ENCODE results near the gene CKAP4. TPM values are rescaled to one million over a fixed set of nuclear protein-coding genes. Genes with fewer than 3 reads are reported as not detected.

CKAP4 gene
- total and polyA plus RNA-seq, 4 donors = 13.1 to 28.0 (median 25.2) TPM

- TF ChIP-seq HNF4A (conservative IDR thresholded peaks at IDR 0.05) = no peak
- no peak for TF ChIP-seq SP1 (IDR thresholded peaks at IDR 0.05)
- no peak for TF ChIP-seq RAD21 (IDR thresholded peaks at IDR 0.05)
- Histone ChIP-seq H3K4me1 (ENCODE audit: control insufficient read depth in 4 of 4, insufficient read depth in 4 of 4, low read length in 3 of 4) (peaks cover 0 to 12% (median 7%) of the 10 kb centered on the region in 4 donors), H3K9me3 (ENCODE audit: control insufficient read depth in 4 of 4, low read length in 3 of 4) (no peaks in the 10 kb centered on the region), H3K27me3 (ENCODE audit: control insufficient read depth in 4 of 4, insufficient read depth in 4 of 4, low read length in 3 of 4) (no peaks in the 10 kb centered on the region), H3K9ac (ENCODE audit: low read depth in 1 of 2, low read length in 2 of 2) (no peak overlapping the region), H3K4me3 (ENCODE audit: low read depth in 1 of 3, low read length in 3 of 3) (no peak overlapping the region), H3K36me3 (ENCODE audit: control insufficient read depth in 4 of 4, insufficient read depth in 3 of 4, low read depth in 1 of 4, low read length in 3 of 4) (no peaks in the 10 kb centered on the region), H3K27ac (ENCODE audit: low read depth in 1 of 2, low read length in 2 of 2) (no peak overlapping the region)
- DNase-seq (ENCODE audit: low spot score) = no peak
- WGBS = 81% methylated on average over 4 of the region's 4 CpGs
These were observed 38.2 kb upstream of the CKAP4 start for GRCh38 chr12:106285982-106286381.

- WGBS = 67% methylated on average over 10 of the region's 10 CpGs
- no peaks in the 10 kb centered on the region for H3K27me3 ChIP-seq (ENCODE audit: control insufficient read depth in 4 of 4, insufficient read depth in 4 of 4, low read length in 3 of 4)
- TF ChIP-seq YY1 (IDR thresholded peaks at IDR 0.05) = no peak
- TF ChIP-seq FOXA2 (IDR thresholded peaks at IDR 0.05) = no peak
- TF ChIP-seq RAD21 (IDR thresholded peaks at IDR 0.05) = no peak
- H3K9ac ChIP-seq (ENCODE audit: low read depth in 1 of 2, low read length in 2 of 2) = no peak overlapping the region
- H3K27ac ChIP-seq (ENCODE audit: low read depth in 1 of 2, low read length in 2 of 2) = no peak overlapping the region
- peaks cover 0 to 20% (median 14%) of the 10 kb centered on the region in 4 donors for H3K4me1 ChIP-seq (ENCODE audit: control insufficient read depth in 4 of 4, insufficient read depth in 4 of 4, low read length in 3 of 4)
- H3K36me3 ChIP-seq (ENCODE audit: control insufficient read depth in 4 of 4, insufficient read depth in 3 of 4, low read depth in 1 of 4, low read length in 3 of 4) = no peaks in the 10 kb centered on the region
- no peaks in the 10 kb centered on the region for H3K9me3 ChIP-seq (ENCODE audit: control insufficient read depth in 4 of 4, low read length in 3 of 4)
- no peak for DNase-seq (ENCODE audit: low spot score)
- H3K4me3 ChIP-seq (ENCODE audit: low read depth in 1 of 3, low read length in 3 of 3) = no peak overlapping the region
These were observed 36.7 kb upstream of the CKAP4 start for GRCh38 chr12:106284358-106285105.

GRCh38 chr12:106282457-106283097 is 34.8 kb upstream of the CKAP4 start:
- DNase-seq (ENCODE audit: low spot score) = peak; percentile 63
- peak overlapping the region; percentile 23 to 39 for H3K27ac ChIP-seq (ENCODE audit: low read depth in 1 of 2, low read length in 2 of 2)
- WGBS = 15% methylated on average over 7 of the region's 7 CpGs

More at GRCh38 chr12:106282457-106283097, 34.8 kb upstream of the CKAP4 start:
- Histone ChIP-seq H3K4me1 (ENCODE audit: control insufficient read depth in 4 of 4, insufficient read depth in 4 of 4, low read length in 3 of 4) (peaks cover 0 to 25% (median 16%) of the 10 kb centered on the region in 4 donors), H3K9me3 (ENCODE audit: control insufficient read depth in 4 of 4, low read length in 3 of 4) (no peaks in the 10 kb centered on the region), H3K9ac (ENCODE audit: low read depth in 1 of 2, low read length in 2 of 2) (peak overlapping the region in 1 of 2 donors; percentile 48), H3K4me3 (ENCODE audit: low read depth in 1 of 3, low read length in 3 of 3) (no peak overlapping the region), H3K36me3 (ENCODE audit: control insufficient read depth in 4 of 4, insufficient read depth in 3 of 4, low read depth in 1 of 4, low read length in 3 of 4) (no peaks in the 10 kb centered on the region), H3K27me3 (ENCODE audit: control insufficient read depth in 4 of 4, insufficient read depth in 4 of 4, low read length in 3 of 4) (no peaks in the 10 kb centered on the region)
- no peak for TF ChIP-seq ATF3 (IDR thresholded peaks at IDR 0.05)
- peak; percentile 34 for TF ChIP-seq ZBTB33 (IDR thresholded peaks at IDR 0.05)
- peak; percentile 96 for TF ChIP-seq SP1 (IDR thresholded peaks at IDR 0.05)
- peak; percentile 67 for TF ChIP-seq FOXA2 (IDR thresholded peaks at IDR 0.05)
- peak in 1 of 2 donors; percentile 23 for TF ChIP-seq EGR1 (IDR thresholded peaks at IDR 0.05; ENCODE audit: low read depth in 2 of 2)
- TF ChIP-seq HNF4G (IDR thresholded peaks at IDR 0.05) = peak; percentile 64
- no peak for TF ChIP-seq NR2F2 (IDR thresholded peaks at IDR 0.05)
- TF ChIP-seq TAF1 (conservative IDR thresholded peaks at IDR 0.05) = no peak
- TF ChIP-seq CTCF (IDR thresholded peaks at IDR 0.05; ENCODE audit: low read depth, low read length, missing input control) = peak; percentile 93
- TF ChIP-seq YY1 (IDR thresholded peaks at IDR 0.05) = peak; percentile 64
- TF ChIP-seq FOXA1 (IDR thresholded peaks at IDR 0.05) = peak; percentile 59
- TF ChIP-seq MAX (IDR thresholded peaks at IDR 0.05) = peak; percentile 48
- TF ChIP-seq RAD21 (IDR thresholded peaks at IDR 0.05) = peak; percentile 98
- TF ChIP-seq GABPA (IDR thresholded peaks at IDR 0.05 in 1 of 2, conservative IDR thresholded peaks at IDR 0.05 in 1 of 2) = no peak
- peak; percentile 37 to 77 for TF ChIP-seq RXRA (IDR thresholded peaks at IDR 0.05)
- peak; percentile 71 for TF ChIP-seq REST (IDR thresholded peaks at IDR 0.05)
- peak; percentile 91 to 94 for TF ChIP-seq HNF4A (conservative IDR thresholded peaks at IDR 0.05)
- TF ChIP-seq JUND (IDR thresholded peaks at IDR 0.05) = peak; percentile 14 to 81
